Limb (tissue), 2 donors: Measurements from ENCODE around the gene MGRN1.

Experiments
- DNase-seq, 2 donors: peaks; one replicate each; pipeline ENCODE4 v3.0.0-alpha.2; 2016; ENCODE audit errors: extremely low spot score in 2 of 2

The MGRN1 gene

DNA sequence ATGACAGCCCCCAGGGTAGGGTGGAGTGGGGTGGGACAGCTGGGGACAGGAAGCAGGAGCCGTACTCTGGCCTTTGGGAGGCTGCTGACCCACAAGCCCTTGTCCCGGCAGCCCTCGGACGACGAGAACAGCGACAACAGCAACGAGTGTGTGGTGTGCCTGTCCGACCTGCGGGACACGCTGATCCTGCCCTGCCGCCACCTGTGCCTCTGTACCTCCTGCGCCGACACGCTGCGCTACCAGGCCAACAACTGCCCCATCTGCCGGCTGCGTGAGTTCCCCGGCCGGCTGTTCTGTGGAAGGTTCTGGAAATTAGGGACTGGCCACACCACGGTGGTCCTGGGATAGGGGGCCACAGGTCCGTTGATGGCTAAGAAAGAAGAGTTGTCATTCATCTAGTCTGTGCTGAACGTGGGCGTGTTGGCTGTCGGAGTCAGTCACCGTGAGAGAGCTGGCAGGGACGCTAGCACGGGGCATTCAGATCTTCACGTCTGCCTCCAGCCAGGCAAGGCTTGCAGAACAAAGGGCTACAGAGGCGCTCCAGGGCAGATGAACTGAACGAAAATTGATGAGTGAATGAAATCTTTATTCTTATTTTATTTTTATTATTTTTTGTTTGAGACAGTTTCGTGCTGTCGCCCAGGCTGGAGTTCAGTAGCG lies 48.9 kb downstream of the MGRN1 start:
- no peak for DNase-seq

DNA sequence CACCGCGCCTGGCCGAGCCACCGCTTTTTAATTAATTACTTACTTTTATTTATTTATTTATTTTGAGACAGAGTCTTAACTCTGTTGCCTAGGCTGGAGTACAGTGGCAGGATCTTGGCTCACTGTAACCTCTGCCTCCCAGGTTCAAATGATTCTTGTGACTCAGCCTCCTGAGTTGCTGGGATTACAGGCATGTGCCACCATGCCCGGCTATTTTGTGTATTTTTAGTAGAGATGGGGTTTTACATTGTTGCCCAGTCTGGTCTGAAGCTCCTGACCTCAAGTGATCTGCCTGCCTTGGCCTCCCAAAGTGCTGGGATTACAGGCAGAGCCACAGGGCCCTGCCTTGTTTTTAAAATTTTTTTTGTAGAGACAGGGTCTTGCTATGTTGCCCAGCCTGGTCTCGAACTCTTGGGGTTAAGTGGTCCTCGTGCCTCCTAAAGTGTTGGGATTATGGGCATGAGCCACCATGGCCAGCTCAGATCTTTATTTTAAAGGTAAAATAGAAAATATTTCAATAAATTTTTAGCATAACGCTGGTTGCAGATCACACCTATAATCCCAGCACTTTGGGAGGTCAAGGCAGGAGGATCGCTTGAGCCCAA lies 50.4 kb downstream of the MGRN1 start:
- DNase-seq: no peak

GRCh38 chr16:4675864-4676786 lies 51.5 kb downstream of the MGRN1 start:
- DNase-seq: no peak

DNA sequence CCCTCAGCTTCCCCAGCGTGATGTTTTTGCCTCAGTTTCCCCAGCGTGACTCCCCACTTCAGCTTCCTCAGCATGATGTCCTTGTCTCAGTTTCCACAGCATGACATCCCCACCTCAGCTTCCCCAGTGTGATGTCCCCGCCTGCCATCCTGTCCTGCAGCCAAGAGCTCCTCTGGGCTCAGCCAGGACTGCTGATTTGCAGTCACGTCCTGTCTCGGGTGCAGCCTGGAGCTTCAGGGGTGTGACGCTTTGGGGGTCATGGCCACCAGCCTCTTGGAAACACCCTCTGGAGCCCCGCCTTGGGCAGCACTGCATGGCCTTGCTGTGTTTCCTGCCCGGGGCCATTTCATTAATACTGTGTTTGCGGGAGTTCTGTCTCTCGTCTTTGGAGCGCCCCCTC lies 52.2 kb downstream of the MGRN1 start:
- no peak for DNase-seq

DNA sequence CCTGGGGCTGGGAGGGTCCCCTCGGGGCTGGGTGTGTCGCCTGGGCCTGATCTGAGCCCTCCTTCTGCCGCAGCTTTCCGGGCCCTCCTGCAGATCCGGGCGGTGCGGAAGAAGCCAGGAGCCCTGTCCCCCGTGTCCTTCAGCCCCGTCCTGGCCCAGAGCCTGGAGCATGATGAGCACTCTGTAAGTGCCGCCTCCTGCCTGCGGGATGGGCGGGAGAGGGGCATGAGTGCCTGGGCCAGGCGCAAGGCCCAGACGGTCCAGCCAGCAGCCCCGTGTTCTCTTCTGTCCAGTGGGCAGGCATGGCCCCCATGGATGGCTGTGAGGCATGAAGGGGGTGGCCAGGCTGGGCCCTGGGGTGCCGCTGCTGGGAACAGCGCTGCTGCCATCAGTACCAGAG lies 52.8 kb downstream of the MGRN1 start:
- DNase-seq: no peak

DNA sequence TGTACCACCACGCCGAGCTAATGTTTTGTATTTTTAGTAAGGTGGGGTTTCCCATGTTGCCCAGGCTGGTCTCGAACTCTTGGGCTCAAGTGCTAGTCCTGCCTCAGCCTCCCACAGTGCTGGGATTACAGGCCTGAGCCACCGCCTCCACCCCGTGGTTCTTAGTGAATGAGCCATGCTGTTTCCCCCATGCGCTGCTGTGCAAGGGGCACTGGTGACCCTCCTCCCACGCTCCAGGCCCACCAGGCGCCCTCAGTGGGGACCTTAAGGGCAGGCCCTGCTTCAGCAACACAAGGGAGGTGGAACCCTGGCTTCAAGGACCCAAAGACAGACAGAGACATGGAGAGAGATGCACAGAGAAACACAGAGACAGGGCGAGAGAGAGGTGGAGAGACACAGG lies 53.4 kb downstream of the MGRN1 start:
- no peak for DNase-seq

- no peak for DNase-seq
These were observed 54.0 kb downstream of the MGRN1 start for GRCh38 chr16:4678596-4678995.

DNA sequence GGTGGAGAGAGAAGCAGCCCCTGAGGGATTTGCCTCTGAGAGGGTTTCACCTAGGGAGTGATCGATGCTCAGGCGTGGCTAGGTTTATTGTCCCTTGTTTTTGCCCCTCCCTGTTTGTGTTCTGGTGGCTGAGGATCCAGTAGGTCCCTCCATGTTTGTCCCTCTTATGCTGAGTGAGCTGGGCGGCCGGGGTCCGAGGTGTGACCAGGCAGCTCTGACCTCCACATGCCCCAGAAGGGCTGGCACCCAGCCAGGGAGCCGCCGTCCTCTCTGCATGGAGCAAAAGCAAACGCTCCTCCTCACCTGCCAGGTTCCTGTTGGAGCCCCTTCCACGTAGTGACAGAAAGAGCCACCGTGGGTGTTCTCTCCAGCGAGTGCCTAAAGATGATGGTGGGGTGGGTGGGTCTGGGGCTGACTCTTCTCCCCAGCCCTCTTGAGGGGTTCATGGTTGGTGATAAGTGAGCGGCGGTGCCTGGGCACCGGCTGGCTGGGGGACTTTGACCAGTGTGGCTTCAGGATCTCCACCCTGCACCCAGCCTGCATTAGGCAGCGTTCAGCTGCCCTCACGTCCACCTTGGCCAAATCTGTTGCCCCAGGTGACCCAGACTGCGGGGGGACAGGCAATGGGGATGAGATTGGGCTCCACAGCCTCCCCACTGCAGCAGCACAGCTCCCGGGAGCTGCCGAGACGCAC lies 54.7 kb downstream of the MGRN1 start:
- DNase-seq: no peak

- no peak for DNase-seq
These were observed 55.4 kb downstream of the MGRN1 start for GRCh38 chr16:4679850-4680636.

- no peak for DNase-seq
These were observed 56.2 kb downstream of the MGRN1 start for GRCh38 chr16:4680673-4681470.

DNA sequence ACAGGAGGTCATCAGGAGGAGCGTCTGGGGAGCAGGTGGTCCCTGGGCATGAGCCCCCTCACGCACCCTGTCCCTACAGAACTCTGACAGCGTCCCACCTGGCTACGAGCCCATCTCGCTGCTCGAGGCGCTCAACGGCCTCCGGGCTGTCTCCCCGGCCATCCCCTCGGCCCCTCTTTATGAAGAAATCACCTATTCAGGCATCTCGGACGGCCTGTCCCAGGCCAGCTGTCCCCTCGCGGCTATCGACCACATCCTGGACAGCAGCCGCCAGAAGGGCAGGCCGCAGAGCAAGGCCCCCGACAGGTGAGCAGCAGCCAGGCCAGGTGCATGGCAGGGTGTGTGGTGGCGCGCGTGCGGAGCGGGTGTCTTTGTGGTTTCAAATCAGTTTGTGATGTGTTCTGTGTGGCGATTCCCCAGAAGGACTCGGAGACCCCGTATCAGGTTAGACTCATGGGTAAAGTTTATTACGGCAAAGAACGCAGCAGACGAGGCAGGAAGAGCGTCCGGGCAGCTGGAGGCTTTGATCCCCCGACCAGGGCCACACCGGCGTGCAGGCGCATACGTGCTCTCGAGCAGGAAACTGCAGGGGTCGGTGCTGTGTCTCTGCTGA lies 57.0 kb downstream of the MGRN1 start:
- DNase-seq: no peak

DNA sequence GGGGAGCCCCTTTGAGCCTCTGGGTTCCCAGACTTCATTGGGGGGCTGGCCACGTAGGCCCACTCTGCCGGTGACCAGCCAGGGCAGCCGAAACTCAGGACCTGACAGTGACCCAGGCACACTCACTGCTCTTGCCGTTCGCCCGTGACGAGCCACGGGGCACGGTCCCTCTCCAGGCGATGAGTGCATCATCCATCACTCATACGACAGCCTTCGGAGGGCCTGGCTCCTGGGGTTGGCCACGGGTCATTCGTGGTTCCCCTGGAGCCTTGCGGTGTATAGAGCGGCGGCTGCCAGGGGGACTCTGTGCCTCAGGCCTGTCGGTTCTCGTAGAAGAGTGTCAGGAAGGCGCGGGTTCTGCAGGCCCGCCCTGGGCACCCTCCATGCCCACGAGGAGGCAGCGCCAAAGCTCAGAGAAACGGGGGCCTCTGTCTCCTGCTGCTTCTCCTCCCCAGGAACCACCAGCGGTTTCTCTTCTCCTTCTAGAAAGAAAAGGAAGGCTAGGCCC lies 57.5 kb downstream of the MGRN1 start:
- DNase-seq: no peak

DNA sequence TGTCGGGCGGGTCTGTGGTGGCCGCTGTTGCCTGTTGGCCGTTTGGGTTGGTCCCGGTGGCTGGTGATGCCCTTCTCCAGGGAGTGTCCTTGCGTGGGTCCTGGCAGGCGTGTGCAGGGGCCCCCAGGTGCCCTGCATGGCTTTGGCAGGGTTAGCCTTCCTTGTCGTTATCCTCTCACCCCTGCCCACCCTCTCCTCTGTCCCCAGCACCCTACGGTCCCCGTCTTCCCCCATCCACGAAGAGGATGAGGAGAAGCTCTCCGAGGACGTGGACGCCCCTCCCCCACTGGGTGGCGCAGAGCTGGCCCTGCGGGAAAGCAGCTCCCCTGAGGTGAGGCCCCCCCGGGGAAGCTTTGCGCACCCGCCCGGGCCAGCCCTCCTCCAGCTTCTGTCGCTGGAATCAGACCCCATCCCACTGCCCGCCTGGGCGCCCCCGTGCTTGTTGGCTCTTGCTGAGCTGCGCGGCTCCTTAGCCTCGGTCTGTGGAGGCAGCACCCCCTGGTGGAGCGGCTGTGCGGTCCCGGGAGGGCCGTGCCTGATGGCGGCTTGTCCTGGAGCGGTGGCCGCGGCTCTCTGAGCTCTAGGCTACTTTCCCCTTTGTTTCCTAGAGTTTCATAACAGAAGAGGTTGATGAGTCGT lies 58.1 kb downstream of the MGRN1 start:
- DNase-seq: no peak

DNA sequence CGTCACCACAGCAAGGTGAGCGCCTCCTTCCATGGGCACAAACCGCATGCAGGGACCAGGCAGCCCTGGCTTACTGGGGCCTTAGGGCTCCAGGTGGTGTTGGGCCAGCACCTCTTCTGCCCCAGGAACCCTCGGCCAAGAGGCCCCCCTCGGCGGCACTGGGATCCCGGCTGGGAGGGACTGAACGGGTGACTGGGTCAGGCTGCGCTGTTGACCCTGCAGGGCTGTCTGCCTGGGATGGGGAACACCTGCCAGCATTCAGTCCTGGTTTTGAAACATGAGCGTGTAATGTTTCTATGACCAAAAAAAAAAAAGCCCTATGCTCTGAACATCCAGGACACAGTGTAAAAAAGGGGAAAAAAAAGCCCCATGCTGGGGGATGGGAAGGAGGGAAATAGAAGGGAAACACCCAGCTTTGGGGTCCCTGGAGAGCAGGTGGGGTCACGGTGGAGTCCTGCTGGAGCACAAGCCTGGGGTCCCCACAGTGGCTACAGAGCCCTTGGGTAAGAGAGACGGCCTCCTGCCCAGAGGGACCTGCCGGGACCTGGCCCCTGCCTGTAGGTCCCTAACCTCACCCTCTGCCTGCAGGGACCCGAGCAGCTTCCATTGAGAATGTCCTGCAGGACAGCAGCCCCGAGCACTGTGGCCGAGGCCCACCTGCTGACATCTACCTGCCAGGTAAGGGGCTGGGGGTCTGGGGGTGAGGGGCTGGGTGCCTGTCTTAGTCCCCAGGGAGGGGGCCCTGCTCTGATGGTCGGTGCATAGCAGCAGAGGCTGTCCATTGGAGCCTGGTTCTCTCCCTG lies 58.8 kb downstream of the MGRN1 start:
- DNase-seq: no peak

DNA sequence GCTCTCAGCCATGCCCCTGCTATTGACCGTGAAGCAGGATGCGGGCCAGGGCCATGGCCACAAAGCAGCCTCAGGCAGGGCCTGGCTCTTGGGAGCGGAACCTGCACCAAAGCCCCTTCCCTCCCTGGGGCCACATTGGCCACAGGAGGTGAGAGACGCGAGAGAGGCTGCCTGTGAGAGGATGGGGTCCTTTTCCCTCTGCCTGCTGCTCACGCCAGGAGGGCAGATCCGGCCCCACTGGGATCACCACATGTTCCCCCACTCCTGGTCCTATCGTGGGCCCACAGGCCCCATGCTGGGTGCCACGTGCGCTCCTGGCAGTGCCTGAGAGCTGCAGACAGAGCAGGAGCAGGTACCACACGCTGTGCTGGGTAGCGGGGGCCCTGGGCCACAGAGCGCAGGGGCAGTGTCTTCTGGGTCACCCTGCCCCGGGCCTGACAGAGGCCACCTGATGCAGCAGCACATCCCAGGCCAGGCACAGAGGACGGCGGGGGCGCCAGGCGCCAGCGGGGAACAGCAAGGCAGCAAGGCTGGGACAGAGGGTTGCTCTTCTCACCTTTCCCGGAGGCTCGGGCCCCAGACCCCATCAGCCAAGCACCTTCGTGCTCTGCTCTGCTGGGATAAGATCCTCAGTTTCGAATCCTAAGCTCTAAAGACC lies 59.6 kb downstream of the MGRN1 start:
- no peak for DNase-seq

- no peak for DNase-seq
These were observed 60.1 kb downstream of the MGRN1 start for GRCh38 chr16:4684763-4685162.

GRCh38 chr16:4685292-4685691 lies 60.7 kb downstream of the MGRN1 start:
- DNase-seq: peak in 1 of 2 donors; percentile 24
